ENCODE results near the gene PRDM15. TPM values are rescaled to one million over a fixed set of nuclear protein-coding genes. Genes with fewer than 3 reads are reported as not detected.

The PRDM15 gene, protein sequence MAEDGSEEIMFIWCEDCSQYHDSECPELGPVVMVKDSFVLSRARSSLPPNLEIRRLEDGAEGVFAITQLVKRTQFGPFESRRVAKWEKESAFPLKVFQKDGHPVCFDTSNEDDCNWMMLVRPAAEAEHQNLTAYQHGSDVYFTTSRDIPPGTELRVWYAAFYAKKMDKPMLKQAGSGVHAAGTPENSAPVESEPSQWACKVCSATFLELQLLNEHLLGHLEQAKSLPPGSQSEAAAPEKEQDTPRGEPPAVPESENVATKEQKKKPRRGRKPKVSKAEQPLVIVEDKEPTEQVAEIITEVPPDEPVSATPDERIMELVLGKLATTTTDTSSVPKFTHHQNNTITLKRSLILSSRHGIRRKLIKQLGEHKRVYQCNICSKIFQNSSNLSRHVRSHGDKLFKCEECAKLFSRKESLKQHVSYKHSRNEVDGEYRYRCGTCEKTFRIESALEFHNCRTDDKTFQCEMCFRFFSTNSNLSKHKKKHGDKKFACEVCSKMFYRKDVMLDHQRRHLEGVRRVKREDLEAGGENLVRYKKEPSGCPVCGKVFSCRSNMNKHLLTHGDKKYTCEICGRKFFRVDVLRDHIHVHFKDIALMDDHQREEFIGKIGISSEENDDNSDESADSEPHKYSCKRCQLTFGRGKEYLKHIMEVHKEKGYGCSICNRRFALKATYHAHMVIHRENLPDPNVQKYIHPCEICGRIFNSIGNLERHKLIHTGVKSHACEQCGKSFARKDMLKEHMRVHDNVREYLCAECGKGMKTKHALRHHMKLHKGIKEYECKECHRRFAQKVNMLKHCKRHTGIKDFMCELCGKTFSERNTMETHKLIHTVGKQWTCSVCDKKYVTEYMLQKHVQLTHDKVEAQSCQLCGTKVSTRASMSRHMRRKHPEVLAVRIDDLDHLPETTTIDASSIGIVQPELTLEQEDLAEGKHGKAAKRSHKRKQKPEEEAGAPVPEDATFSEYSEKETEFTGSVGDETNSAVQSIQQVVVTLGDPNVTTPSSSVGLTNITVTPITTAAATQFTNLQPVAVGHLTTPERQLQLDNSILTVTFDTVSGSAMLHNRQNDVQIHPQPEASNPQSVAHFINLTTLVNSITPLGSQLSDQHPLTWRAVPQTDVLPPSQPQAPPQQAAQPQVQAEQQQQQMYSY
- polyA plus RNA-seq: 1 to 10 TPM; 1.4 to 3.0 (median 2.2) TPM

DNA sequence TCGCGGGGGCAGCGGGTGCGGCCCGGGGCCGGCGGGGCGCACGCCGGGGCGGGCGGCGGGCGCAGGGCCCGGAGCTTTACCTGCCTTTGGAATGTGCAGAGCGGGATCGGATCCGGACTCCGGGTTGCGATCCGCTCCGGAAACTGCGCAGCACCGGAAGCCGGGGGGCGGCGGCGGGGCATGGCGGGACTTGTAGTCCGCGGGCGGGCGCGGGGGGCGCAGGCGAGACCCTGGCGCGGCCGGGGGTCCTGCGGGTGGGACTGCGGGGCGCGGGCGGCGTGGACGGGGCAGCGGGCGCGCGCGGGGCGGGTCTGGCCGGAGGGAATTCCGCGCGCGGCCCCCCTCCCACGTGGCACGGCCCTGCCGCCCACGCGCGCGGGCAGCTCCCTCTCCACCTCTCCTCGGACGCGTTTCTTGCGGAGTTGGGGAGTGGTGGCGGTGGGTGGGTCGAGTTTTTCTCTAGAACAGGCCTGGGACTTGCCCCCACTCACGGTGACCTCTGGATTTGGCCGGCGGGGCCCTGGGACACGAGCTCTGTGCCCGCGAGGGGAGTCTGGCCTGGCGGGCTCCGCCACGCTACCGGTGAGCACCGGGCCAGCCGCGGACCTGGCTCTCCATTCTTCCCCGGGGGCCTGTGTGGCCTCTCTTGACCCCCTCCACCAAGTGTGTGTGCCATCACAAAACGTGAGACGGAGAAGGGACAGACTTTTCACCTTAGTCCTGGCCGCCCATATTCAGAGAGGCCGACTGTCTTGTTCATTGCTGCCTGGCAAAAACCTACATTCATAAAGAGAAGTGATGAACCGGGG is at the start of gene PRDM15:
PRDM15 (minus strand) TSS at position 155 of the 809 bp plus-strand sequence. CDS start 18,981 bp downstream, outside the sequence.
- 1 to 2% (median 2%) methylated on average over 42 to 89 of the region's 89 CpGs for WGBS, 3 donors
- peak within 1 kb of the TSS; percentile 59 for H3K27ac ChIP-seq (ENCODE audit: low read depth, low read length)

DNA sequence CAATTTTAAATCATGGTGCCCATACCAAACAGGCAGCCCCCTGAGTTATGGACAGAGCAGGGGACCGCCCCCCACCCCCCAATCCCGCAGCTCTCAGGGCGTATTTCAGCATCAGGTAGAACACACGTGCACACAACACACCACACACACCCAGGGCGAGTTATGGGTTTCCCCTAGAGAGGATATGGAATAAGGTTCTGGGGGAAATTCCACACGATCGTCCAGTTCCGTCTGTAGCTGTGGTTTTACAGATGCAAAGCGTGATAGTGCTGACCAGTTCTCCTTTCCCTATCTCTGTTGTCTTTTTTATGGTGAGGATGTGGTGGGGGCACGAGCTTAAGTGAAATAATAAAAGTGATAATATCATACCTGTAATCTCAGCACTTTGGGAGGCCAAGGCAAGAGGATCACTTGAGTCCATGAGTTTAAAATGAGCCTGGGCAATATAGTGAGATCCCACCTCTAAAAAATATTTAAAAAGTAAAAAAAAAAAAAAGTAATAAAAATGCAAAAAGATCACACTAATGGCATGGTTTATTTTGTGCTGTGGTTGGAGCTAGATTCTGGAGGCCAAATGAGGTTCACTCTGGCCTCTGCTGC is 49.6 kb upstream of the PRDM15 start:
- 41 to 80% (median 42%) methylated on average over 10 of the region's 10 CpGs for WGBS, 3 donors

DNA sequence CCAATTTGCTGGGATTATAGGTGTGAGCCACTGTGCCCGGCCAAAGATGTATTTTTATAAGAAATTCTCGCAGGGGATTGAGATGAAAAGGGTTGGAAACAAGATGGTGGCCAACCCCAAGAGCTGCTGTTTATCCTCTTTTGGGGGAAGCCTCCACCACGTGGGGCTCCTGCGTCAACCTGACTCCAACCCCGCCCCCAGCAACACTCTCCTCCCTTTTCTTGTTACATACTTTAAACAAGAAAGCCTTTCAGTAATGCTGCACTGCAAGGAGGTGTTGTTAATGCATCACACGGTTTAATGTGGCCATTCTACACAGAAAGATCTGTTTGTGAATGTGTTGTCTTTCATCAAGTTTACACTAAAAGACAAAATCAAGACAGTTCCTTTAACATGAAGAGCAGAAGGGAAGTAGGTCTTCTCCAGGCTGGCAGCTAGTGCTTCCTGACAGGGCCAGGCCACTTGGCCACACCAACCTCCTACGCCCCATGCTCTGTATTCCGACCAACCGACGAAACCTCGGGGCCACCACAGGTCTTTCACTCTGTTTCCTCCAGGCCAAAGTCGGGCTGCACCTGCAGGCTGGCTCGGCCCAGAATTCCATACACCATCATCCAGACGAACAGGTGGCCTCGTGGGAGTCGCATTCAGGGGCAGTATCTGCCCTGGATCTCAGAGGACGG is 48.7 kb upstream of the PRDM15 start:
- H3K27ac ChIP-seq (ENCODE audit: low read depth, low read length): no peak overlapping the region
- 62 to 82% (median 71%) methylated on average over 17 of the region's 17 CpGs for WGBS, 3 donors

More for the DNA sequence above, 49.6 kb upstream of the PRDM15 start:
- no peak overlapping the region for H3K27ac ChIP-seq (ENCODE audit: low read depth, low read length)

DNA sequence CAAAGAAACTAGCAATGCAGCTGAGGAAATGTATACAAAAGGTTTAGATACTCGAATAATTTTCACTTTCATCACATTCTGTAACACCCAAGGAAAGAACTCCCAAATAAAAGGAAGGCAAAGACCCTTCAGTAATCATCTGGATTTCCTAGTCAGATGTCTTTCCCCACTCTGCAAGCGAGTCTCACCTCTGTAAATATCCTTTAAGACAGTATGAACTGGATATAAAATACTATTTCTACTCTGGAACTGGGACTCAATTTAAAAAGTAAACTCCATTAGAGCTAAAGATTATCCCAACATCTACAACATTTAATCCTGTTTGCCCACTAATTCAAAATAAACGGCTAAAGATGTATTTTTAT is 47.6 kb upstream of the PRDM15 start:
- H3K27ac ChIP-seq (ENCODE audit: low read depth, low read length): peak overlapping the region; percentile 42
- 15 to 25% (median 25%) methylated on average over 3 of the region's 3 CpGs for WGBS, 3 donors

DNA sequence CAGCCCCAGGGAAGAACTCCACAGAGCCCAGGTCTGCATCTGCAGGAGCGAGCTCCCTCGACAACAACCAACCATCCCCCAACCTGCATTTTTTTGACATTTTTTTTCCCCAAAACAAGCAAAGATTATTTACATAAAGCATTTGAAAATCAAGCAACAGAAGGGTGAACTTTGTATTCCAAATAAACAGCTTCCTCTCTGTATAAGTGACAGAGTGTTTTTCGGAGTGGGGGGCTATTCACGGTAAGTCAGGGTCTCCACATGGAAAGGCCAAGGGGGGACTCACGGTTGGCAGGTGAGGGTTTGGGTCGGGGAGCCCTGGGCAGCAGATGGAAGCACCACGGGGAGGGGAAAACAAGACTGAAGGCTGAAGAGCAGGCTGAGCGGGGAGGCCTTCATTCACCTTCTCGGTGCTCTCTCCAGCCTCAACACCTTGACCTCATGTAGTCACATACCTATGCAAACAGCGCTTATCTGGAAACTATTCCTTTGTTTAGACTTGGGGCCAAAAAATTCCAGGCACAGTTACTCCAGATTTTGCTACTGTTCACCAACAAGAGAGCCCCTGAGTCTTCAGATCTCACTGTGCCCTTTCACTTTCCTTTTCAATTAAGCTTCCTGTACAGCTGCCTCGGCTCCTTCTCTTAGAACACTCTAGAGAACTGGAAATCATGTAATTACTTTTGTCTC is 47.1 kb upstream of the PRDM15 start:
- 13 to 20% (median 18%) methylated on average over 11 of the region's 11 CpGs for WGBS, 3 donors
- peak overlapping the region; percentile 42 for H3K27ac ChIP-seq (ENCODE audit: low read depth, low read length)

DNA sequence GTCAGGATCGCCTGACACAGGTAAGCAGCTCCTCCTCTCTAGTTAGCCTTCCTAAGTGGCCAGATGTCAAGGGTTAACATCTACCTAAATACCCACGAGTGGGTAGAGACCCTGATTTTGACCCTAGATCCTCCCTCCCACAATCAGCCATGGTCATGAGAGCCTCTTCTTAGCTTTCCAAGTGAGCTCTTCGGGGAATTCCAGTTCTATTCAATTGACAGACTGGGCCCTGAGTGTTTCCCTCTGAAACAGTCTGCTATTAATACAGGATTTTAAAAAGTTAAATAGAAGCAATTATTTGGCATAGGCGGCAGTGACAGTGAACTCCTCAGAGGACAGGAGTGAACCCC is 46.6 kb upstream of the PRDM15 start:
- H3K27ac ChIP-seq (ENCODE audit: low read depth, low read length): peak overlapping the region; percentile 28
- WGBS, 3 donors: 57 to 62% (median 57%) methylated on average over 4 of the region's 4 CpGs

DNA sequence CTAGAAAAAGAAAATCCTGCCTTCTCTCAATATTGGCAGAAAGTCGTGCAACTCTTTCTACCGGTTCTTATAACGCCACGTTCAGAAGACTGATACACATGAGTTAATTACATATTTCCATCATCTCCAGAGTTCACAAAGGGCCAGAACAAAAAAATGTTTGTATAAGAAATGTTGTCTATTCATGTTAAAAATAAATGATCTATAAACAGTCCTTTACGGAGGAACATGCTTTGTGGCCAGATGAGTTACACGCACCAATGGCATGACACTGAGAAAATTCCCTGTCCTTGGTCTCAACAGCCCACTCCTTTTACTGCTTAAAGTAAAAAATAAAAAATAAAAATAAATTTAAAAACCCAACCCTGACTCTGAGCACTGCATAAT is 45.2 kb upstream of the PRDM15 start:
- 57 to 79% (median 69%) methylated on average over 6 of the region's 6 CpGs for WGBS, 3 donors
- H3K27ac ChIP-seq (ENCODE audit: low read depth, low read length): no peak overlapping the region

DNA sequence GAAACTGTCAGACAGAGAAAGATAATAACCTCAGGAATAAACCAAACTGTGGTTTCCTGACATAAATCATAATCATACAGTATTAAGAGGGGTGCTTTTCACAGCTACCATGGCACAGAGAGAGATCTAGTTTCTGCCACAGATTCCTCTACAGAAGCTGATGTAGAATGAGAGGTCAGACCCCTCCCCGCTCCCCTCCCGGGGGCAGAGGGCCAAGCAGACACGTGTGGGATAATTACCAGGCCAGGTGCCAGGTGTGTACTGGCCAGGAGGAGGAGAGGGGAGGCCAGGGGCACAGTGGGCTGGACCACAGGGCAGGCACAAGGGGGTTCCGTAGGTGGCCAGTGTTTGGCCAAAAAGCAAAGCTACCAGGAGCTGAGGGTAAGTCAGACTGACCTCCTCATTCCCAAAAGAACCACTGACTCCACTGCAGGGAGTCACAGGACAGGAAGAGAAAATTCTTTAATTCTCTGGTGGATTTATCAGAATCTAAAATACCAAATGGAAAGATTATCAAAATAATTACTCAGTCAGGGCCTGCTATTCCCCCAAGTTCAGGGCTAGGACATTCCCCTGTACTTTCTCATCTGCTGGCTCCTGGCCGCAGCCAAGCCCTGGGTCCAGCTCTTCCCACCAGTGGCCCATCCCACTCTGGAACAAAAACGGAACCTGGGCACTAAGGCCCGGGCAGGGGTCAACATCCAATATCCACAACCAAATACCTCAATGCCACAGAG is 44.7 kb upstream of the PRDM15 start:
- WGBS, 3 donors: 30 to 50% (median 36%) methylated on average over 7 of the region's 7 CpGs
- H3K27ac ChIP-seq (ENCODE audit: low read depth, low read length): peak overlapping the region; percentile 70

DNA sequence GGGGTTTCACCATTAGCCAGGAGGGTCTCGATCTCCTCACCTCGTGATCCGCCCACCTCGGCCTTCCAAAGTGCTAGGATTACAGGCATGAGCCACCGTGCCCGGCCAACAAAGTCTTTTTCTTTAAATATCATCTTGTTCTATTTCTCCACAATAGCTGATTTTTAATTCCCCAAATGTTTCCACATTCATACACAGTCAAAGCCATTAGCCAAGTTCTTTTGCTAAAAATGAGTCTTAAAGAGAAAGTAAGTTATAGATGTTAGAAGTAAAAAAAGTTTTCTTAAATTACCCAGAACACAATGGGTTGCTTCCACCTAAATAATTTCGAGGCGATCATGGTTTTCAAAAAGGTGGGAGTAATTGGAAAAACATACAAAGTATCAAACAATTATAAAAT is 44.0 kb upstream of the PRDM15 start:
- WGBS, 3 donors: 43 to 82% (median 57%) methylated on average over 8 of the region's 8 CpGs

DNA sequence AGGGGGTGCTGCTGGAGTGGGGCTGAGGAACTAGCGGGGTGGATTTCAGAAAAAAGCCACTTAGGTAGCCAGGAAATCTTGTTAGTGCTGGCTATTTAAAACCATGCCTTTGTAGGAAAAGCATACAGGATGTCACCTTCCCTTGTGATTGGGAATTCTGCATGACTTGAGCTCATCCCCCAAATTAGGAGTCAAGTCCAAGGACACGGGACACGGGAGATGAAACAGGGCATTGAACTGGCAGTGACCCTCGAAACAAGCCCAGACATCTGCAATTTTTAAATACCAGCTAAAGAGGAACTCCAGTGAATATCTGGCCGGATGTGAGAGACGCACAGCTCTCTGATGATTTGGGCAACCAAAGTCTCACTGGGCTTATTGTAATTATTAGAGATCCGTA is 41.9 kb upstream of the PRDM15 start:
- 32 to 82% (median 44%) methylated on average over 7 of the region's 7 CpGs for WGBS, 3 donors
- H3K27ac ChIP-seq (ENCODE audit: low read depth, low read length): no peak overlapping the region

More for the DNA sequence above, 44.0 kb upstream of the PRDM15 start:
- H3K27ac ChIP-seq (ENCODE audit: low read depth, low read length): no peak overlapping the region

DNA sequence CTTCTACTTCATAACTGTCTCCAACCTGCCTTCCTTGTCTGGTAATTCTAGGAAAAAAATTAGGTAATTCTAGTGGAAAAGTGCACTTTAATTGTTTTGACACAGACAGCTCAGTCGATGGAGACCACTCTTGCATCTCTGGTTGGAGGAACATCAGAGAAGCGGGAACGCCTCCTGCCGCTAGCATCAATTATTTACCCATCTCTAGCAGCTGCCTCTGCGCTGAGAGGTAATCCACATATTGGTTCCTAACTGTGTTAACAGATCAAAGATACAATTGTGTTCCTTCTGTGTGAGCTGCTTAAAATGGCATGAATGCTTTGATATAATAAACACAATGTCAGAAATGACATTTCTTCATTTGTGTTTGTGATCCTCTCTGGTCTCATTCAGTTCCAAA is 41.3 kb upstream of the PRDM15 start:
- WGBS, 3 donors: 83 to 93% (median 87%) methylated on average over 5 of the region's 5 CpGs
- H3K27ac ChIP-seq (ENCODE audit: low read depth, low read length): no peak overlapping the region

DNA sequence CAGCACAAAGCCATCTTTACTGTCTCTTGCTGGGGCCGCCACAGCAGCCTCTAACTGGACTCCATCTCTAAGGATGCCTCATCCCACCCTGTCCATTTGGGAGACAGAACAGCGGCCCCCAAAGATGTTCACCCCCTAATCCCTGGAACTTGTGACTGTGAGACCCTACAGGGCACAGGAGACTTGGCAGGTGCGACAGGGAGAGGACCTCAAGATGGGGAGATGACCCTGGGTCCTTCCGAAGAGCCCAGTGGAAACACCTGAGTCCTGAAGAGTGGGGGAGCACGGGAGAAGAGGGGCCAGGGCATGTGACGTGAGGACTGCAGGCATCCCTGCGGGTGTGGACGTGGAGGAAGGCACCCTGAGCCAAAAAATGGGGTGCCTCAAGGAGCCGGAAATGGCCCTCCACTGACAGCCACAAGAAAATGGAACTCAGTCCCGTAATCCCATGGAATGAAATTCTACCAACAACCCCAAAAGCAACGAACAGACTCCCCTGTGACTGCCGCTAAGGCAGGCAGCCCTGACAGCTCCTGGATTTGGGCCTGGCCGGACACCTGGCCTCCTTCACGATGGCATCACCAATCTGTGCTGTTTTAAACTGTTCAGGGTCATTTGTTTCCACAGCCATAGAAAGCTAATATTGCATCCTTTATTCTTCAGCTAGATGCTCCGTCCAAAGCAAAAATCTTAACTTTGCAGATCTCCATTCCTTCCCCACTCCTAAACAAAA is 40.7 kb upstream of the PRDM15 start:
- H3K27ac ChIP-seq (ENCODE audit: low read depth, low read length): no peak overlapping the region
- WGBS, 3 donors: 88 to 95% (median 92%) methylated on average over 15 of the region's 15 CpGs

DNA sequence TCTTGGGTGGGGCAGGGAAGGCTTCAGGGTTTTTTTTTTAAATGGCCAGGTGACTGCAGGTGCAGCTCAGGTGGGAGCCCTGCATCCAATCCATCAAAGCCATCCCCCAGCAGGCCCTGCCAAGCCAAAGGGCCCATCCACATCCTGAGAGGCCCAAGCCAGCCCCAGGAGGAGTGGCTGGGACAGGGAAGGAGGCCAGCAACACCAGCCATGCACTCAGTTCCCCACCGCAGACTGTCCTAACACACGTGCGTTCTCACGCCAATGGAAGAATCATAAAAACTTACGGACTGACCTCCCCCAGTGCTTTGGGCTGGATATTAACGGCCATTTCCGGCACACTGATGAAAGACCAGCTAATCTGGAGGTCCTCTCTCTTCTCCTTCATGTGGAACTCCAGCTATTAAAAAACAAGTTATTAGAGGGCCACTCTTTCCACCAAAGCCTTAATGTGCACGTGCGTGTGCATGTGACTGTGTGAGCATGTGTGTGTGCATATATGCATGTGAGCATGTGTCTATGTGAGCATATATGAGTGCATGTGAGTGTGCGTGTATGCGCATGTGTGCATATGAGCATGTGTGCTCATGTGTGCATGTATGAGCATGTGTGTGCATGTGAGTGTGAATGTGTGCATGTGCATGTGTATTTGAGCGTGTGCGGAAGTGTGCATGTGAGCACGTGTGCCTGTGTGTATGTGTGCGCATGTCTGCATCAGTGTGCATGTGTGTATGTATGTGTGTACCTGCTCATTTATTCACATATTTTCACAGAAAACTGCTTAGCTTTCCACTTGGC is 39.6 kb upstream of the PRDM15 start:
- no peak overlapping the region for H3K27ac ChIP-seq (ENCODE audit: low read depth, low read length)
- 95 to 96% (median 95%) methylated on average over 15 of the region's 15 CpGs for WGBS, 3 donors

DNA sequence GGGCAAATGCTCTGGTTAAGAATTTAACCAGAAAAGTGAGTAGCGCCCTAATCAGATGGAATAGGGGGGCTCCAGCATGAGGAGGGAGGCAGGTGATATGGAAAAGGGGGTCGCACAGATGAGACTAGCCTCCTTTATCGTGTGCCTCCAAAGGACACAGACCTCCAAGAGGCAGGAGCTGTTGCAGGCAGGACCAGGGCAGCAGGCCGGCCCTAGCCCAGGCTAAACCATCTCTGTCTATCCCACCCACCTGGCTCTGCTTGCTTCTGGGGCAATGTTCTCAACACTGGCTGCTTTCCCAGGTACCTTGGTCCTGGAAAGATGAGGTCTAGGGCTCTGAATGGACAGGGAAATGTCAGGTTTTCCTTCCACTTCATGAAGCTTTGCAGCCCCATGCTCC is 38.4 kb upstream of the PRDM15 start:
- no peak overlapping the region for H3K27ac ChIP-seq (ENCODE audit: low read depth, low read length)
- 91 to 97% (median 93%) methylated on average over 4 of the region's 4 CpGs for WGBS, 3 donors

Data from adipose tissue (tissue), 3 donors.